Camera-type eye (tissue), 1 donor: ENCODE results near the gene HOMER1. TPM values are rescaled to one million over a fixed set of nuclear protein-coding genes. Genes with fewer than 3 reads are reported as not detected.

Experiments
- total RNA-seq: library from RNA; depleted of rRNA; stranded (reverse); fragments of >200 nt; gene quantifications from one replicate; pipeline ENCODE4 v1.2.3, GENCODE V29; 2014

The HOMER1 gene, protein sequence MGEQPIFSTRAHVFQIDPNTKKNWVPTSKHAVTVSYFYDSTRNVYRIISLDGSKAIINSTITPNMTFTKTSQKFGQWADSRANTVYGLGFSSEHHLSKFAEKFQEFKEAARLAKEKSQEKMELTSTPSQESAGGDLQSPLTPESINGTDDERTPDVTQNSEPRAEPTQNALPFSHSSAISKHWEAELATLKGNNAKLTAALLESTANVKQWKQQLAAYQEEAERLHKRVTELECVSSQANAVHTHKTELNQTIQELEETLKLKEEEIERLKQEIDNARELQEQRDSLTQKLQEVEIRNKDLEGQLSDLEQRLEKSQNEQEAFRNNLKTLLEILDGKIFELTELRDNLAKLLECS
- total RNA-seq, result 21.9 TPM

GRCh38 chr5:79513704-79514390 lies at the start of gene HOMER1:
HOMER1 (minus strand) TSS chr5:79514134; CDS start chr5:79512774, 1,360 bp downstream.

Other genes starting within 250 kb of the HOMER1 start
- 106 TPM for gene TENT2, start 98.3 kb upstream of the HOMER1 start, total RNA-seq
- 39.5 TPM for gene CMYA5, start 175.7 kb upstream of the HOMER1 start, total RNA-seq